NCI-H2107 treated with DMSO at 0.1 percent for 48 hours (cell line): ENCODE data around the gene PPP6R2.
"Not testable (repeated sequence)": the region's sequence is repeated elsewhere in the genome, so short reads cannot be mapped to it uniquely, and the experiment has no call there.

Source experiments
- DNase-seq: peaks from one replicate; lab custom pipeline; 2025; ENCODE audit not compliant: unreplicated experiment; lab: John Stamatoyannopoulos, UW

The PPP6R2 gene

DNA sequence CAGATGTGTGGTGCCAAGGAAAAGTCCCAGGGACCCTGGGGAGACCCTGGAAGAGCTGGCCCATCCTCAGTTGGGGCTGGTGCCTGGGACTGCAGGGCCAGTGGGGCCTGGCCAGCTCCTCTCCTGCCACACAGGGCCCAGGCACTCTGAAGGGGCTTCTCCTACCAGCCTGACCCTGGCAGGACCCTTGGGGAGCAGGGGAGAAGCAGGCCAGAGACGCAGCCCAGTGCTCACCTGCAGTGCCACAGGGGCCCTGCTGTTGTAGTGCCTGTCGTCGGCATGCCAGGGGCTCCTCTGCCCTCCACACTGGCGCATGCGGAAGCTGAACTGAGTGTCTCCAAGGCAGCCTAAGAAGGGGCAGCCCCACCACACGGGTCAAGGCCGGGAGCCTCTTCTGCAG, 25.5 kb upstream of the PPP6R2 start:
- DNase-seq = no peak

DNA sequence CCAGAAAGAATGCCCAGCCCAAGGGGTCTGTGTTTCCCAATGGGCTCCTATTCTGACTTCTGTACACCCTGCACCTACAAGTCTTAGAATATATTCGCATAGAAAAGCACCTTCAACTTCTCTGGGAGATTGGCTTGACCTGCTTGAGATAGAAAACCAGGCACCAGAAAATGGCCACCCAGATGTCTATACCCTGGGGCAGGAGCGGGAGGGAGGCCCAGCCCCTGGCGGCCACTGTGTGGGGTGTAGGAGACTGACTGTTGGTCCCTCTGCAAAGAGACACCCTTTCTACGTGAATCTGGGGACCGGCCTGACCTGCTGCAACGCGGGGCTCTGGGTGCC, 24.8 kb upstream of the PPP6R2 start:
- no peak for DNase-seq

DNA sequence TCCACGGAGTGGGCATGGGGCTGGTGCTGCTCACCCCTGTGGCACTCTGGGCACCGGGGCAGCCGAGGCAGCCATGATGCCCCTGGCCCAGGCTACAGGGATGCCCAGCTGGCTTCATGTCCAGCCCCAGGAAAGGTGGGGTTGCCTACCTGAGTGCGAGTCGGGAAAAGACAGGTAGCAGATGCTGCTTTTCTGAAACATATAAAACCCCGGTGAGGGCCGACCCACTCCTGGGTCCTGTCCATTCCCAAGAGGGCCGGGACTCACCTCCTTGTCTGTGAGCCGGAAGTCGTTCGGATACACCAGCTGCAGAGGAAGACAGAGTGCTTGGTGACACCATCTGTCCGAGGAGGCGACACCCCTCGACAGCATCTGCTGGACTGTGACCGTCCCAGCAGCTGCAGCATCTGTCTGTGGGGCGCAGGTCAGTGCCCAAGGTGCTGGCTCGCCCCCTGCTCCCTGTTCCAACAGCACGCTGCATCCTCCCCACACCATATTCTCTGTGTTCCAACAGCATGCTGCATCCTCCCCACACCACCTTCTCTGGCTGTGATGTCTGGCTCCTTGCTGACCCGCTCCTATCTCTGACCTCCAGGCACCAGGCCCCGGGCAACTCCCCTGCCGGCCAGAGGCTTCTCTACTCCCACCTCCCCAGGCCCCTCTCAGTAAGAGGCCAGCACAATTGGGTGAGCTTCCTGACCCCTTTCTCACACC, 24.3 kb upstream of the PPP6R2 start:
- no peak for DNase-seq

DNA sequence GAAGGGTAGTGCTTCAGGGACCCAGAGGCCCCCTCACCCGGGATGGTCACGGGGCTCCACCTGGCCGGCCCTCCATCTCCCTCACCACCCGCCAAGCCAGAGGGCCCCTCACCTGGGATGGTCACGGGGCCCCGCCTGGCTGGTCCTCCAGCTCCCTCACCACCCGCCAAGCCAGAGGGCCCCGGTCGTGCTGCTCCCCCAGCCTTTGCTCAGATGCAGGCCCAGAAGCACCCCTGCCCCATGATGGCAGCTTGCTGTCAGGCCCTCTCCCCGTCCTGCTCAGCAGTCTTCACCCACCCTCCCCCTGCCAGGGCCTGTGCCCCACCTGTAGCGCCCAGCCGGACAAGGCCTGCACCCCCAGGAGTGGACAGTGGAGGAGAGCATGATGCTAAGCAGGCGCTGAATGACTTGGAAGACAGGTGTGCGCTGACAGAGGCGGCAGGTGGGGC, 23.6 kb upstream of the PPP6R2 start:
- DNase-seq = no peak

DNA sequence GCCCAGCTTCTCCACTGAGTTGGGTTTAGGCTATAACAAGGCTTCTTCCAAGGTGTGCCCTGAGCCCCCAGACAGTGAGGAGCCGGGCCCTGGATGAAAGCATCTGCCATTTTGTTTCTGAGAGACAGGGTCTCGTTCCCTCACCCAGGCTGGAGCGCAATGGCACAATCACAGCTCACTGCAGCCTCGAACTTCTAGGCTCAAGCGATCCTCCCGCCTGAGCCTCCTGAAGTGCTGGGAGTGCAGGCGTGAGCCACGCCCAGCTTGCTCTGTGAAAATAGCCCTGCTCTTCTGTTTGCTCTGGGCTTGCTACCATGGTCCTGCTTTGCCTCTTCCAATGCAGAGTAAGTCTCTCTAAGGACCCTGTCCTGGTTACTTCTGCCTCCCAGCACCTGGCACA, 23.0 kb upstream of the PPP6R2 start:
- no peak for DNase-seq

DNA sequence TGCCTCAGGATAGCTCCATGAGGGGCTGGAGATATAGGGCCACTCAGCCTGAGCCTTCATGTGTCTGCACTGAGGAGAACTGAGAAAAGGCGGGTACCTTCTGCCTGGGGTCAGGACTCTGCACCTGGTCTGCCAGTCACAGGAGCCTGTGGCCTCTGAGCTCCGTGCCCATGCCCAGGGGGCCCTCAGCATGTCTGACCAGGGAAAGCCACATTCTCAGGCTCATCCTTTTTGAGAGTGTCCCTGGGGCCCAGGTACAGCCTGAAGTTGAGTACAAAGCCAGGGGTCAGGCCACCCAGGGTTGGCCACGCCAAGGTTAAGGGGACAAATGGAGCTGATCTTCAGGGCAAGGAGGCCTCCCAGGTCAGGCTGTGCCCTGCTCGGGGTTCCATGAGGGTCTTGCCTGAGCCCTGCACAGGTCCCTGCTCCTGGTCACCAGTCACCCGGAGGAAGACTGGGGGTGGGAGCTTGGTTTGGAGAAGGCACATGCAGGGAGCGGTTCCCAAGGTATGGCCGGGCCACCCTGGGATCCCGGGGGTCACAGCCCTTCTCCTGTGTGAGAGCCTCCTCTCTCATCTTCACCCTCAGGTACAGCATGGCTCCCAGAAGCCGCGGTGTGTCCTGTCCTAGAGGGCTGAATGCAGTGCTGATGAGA, 22.3 kb upstream of the PPP6R2 start:
- no peak for DNase-seq

DNA sequence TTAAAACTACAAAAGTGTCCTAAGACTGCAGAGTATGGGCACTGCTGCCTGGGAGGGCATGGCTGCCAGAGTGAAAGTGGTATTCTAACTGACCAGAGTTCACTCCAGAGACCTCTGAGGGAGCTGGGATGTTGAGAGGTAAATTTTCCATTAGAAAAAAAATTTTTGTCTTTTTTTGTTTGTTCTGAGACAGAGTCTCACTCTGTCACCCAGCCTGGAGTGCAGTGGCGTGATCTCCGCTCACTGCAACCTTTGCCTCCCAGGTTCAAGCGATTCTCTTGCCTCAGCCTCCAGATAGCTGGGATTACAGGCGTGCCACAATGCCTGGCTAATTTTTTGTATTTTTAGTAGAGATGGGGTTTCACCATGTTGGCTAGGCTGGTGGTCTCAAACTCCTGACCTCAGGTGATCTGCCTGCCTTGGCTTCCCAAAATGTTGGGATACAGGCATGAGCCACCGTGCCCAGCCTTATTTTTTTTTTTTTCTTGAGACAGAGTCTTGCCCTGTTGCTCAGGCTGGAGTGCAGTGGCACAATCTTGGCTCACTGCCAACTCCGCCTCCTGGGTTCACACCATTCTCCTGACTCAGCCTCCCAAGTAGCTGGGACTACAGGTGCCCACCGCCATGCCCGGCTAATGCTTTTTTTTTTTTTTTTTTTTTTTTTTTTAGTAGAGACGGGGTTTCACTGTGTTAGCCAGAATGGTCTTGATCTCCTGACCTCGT, 20.6 kb upstream of the PPP6R2 start:
- DNase-seq = not testable (repeated sequence)

DNA sequence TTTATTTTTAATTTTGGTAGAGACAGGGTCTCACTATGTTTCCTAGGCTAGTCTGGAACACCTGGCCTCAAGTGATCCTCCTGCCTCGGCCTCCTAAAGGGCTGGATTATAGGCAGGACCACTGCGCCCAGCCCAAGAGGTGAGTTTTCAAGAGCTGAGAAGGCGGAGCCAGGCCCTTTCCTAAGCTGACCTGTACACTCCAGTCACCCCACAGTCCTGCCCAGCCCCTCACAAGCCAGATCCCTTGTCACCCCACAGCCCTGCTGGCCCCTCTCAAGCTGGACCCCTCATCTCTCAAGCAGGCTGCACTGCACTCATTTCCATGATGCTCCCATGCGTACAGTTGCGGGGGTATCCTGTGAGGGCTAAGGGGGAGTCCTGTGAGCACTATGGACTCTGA, 19.2 kb upstream of the PPP6R2 start:
- DNase-seq = no peak

DNA sequence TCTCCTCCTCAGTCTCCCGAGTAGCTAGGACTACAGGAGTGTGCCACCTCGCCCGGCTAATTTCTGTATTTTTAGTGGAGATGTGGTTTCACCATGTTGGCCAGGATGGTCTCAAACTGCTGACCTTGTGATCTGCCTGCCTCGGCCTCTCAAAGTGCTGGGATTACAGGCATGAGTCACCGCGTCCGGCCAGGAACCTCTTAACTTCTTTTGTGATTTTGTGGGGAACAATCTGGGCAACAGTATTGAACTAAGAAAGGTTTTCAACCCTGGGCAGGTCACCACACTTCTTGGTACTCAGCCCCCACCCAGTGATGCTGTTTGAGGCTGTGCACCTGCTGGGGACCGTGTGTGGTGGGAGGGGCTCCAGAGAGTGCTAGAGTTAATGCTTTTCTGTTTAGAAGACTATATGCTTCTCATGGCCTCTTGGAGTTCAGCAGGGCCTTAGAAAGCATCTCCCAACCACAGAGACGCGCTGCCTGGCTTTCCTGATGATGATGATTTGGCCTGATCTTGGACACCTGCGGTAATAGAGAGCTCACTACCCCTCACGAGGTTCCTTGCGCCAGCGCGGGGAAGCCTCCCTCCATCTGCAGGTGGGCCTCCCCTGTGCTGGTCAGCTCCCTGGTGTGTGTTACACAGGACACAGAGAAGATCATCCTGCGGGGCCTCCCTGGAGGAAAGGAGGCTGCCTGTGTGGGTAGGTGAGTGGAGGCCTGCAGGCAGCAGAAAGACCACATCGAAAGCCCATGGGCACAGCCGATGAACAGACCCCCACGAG, 17.5 kb upstream of the PPP6R2 start:
- DNase-seq = no peak

DNA sequence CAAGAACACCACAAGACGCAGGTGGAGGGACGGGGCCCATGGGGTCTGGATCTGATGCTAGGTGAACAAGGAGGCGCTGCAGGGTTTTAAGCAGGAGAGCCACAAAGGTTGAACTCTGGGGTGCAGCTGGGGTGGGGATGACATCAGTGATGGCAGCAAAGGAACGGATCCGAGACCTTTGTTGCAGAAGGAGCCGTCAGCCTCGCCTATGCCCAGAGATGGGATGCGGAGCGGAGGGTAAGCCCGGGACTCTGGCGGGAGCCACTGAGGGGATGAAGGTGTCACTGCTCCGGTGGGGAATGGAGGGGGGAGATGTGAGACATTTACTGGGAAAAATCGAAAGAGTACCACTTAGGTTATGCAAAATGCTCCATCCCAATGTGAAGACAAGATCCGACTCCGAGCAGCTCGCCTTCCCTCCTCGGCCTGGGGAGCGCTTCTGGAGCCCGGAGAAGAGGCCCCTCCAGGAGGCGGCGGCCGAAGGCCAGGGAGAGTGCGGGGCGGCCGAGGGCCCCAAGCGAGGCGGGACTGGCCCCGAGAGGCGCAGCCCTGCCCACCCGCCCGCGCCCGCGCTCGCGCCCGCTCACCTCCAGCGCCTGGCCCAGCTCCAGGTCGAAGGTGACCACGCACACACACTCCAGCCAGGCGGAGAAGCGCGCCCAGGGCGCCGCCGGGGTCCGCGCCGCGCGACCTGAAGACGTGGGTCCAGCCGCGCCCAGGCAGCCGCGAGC, 16.7 kb upstream of the PPP6R2 start:
- DNase-seq = no peak

DNA sequence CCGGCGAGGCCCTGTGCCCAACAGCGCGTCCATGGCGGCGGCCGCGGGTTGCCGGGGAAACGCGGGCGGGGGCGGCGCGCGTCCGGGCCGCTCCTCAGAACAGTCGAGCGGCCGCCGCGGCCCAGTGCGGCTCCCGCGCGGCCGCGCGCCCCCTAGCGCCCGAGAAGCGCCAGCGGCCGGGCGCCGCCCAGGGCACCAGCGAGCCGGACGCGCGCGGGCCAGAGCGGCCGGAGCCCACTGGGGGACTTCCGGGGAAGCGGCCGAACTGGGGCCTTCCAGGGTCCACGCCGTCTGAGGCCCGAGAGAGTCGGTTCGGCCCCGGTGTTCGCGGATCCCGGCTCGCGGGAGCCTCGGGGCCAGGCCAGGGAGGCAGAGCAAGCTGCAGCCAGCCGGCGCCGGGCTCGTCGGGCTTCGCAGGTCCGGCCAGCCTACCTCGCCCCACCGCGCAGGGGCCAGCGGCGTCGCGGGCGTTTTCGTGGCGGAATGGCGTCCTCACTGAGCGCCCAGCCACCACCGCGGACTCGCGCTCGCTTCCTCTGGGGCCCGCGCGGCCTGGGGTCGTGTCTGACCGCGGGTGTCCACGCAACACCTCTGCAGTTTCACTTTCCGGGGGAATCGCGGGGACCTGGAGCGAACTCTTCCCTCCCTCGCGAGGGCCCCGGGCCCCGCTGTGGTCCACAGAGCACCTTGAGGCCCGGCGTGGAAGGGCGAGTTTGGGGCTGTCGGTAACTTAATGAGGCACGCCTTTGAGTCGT, 16.0 kb upstream of the PPP6R2 start, which contains the start of gene DENND6B:
Gene DENND6B (minus strand): TSS at position 57 of the 755 bp plus-strand sequence. CDS start 24 bp downstream, at position 33.
- no peak for DNase-seq

DNA sequence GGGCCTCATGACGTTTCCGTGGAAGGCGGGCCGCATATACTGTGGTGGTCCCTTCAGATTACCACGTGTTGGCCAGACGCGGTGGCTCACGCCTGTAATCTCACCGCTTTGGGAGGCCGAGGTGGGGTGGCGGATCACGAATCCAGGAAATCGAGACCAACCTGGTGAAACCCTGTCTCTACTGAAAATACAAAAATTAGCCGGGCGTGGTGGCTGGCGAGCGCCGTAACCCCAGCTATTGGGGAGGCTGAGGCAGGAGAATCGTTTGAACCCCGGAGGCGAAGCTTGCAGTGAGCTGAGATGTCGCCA, 15.5 kb upstream of the PPP6R2 start:
- DNase-seq = no peak

DNA sequence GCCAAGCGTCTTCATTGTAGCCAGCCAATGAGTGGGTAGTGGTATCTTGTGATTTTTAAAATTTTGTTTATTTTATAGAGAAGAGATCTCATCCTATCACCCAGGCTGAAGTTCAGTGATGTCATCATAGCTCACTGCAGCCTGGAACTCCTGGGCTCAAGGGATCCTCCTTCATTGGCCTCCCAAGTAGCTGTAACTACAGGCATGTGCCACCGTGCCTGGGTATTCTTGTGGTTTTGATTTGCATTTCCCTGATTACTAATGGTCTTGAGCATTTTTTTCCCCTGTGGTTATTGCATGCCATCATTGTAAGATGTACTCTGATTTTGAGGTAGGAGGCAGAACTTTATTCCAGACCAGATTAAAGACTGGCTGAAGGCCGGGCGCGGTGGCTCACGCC, 13.9 kb upstream of the PPP6R2 start:
- DNase-seq = no peak

DNA sequence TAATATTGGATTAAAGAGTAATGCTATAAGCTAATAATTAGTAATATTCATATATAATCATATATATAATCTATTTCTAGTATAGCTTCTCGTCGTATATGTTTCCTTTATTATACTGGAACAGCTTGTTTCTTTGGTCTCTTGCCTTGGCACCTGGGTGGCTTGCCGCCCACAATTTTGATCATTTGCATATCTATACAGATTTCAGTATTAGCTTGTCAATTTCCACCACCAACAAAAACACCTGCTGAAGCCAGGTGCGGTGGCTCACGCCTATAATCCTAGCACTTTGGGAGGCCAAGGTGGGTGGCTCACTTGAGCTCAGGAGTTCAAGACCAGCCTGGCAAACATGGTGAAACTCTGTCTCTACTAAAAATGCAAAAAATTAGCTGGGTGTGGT, 8.7 kb upstream of the PPP6R2 start:
- DNase-seq = not testable (repeated sequence)

DNA sequence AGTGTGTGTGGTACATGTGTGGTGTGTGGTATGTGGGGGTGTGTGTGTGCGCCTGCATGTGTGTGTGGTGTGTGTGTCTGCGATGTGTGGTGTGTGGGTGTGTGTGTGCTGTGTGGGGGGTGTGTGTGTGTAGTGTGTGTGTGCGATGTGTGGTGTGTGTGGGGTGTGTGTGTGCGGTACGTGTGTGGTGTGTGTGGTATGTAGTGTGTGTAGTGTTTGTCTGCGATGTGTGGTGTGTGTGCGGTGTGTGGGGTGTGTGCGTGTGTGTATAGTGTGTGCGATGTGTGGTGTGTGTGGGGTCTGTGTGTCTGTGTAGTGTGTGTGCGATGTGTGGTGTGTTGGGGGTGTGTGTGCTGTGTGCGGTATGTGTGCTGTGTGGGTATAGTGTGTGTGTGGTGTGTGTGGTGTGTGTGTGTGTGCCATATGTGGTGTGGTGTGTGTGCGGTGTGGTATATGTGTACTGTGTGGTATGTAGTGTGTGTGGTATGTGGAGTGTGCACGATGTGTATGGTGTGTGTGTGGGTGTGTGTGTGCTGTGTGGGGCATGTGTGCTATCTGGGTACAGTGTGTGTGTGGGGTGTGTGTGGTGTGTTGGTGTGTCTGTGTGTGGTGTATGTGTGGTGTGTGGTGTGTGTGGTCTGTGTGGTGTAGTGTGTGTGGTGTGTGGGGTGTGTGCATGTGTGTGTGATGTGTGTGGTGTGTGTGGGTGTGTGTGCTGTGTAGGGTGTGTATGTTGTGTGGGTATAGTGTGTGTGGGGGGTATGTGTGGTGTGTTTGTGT, 5.7 kb upstream of the PPP6R2 start:
- no peak for DNase-seq

DNA sequence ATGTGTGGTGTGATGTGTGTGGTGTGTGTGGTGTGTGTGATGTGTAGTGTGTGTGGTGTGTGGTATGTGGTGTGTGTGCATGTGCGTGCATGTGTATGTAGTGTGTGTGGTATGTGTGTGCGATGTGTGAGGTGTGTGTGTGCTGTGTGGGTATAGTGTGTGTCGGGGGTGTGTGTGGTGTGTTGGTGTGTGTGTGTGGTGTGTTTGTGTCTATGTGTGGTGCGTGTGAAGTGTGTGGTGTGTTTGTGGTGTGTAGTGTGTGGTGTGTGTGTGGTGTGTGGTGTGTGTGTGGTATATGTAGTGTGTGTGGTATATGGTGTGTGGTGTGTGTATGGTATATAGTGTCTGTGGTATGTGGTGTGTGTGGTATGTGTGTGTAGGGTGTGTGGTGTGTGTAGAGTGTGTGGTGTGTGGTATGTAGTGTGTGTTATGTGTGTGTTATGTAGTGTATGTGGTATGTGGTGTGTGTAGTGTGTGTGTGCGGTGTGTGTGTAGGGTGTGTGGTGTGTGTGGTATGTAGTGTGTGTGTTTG, 5.0 kb upstream of the PPP6R2 start:
- DNase-seq = no peak

DNA sequence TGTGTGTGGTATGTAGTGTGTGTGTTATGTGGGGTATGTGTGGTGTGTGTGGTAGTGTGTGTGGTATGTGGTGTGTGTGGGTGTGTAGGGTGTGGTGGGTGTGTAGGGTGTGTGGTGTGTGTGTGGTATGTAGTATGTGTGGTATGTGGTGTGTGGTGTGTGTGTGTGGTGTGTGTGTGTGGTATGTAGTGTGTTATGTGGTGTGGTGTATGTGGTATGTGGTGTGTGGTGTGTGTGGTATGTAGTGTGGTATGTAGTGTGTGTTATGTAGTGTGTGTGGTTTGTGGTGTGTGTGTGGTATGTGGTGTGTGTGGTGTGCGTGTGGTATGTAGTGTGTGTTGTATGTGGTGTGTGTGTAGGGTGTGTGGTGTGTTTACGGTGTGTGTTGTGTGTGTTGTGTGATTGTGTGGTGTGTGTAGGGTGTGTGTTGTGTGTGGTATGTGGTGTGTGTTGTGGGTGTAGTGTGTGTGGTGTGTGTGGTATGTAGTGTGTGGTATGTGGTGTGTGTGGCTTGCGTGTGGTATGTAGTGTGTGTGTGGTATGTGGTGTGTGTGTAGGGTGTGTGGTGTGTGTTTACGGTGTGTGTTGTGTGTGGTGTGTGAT, 4.2 kb upstream of the PPP6R2 start:
- DNase-seq = no peak

DNA sequence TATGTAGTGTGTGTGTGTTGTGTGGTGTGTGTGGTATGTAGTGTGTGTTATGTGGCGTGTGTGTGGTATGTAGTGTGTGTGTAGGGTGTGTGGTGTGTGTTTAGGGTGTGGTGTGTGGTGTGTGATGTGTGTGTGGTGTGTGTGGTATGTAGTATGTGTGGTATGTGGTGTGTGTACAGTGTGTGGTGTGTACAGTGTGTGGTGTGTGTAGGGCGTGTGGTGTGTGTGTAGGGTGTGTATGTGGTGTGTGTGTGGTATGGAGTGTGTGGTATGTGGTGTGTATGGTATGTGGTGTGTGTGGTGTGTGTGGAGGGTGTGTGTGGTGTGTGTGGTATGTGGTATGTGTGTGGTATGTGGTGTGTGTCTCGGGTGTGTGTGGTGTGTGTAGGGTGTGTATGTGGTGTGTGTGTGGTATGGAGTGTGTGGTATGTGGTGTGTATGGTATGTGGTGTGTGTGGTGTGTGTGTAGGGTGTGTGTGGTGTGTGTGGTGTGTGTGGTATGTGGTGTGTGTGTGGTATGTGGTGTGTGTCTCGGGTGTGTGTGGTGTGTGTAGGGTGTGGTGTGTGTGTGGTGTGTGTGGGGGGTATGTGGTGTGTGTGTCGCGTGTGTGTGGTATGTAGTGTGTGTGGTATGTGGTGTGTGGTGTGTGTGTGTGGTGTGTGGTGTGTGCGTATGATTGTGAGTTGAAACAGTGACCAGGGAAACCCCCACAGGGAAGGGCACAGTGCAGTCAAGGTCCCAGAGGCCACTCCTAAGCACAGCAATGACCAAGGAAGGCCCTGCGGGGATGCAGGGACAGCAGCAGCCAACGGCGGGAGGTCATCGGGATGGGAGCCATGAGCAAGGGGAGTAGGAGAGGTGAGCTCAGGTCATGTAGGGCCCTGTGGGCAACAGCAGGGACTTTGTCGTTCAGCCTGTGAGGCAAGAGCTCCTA, 2.9 kb upstream of the PPP6R2 start:
- DNase-seq = no peak
